Measurements from ENCODE around the gene IRAK1. TPM values are rescaled to one million over a fixed set of nuclear protein-coding genes. Genes with fewer than 3 reads are reported as not detected.
A peak's percentile ranks its signal among the peaks of the same experiment; 100 is the strongest.

IRAK1 gene
- polyA plus RNA-seq, 1 experiment = 42.6 TPM

DNA sequence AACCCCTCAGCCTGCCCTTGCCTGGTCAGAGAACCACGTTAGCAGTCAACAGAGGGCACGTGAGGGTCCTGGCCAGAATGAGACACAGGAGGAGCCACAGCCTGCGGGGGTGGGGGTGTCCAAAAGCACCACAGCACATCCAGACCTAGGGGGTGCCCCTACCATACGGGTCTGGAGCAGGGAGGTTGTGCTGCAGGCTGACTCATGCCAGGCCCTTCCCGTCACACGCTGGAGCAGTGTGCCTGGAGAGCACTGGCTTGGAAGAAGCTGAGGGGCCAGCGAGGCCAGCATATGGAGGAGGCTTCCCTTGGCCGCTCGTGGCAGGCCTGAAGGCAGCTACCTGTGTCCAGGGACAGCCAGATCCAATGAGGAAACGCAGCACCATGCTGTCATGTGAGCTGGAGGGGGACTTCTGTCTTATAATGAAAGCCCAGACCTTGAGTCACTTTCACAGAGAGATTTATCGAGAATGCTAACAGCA, 1.5 kb upstream of the IRAK1 start:
- TF ChIP-seq CTCF (IDR thresholded peaks at IDR 0.05; ENCODE audit: insufficient read depth, low read depth, low read length) = no peak
- Histone ChIP-seq H3K36me3 (ENCODE audit: control insufficient read depth, insufficient read depth, low read length) (peaks cover 4% of the 10 kb centered on the region), H3K27me3 (ENCODE audit: control insufficient read depth, insufficient read depth, low read length) (no peaks in the 10 kb centered on the region), H3K4me3 (ENCODE audit: low read depth, low read length) (no peak overlapping the region)
- DNase-seq (ENCODE audit: low read depth) = no peak
- CTCF ChIA-PET = interaction anchor here (1.5 kb wide), 1 partner anchor 19 kb away, joined by 5 read pairs; no protein-coding TSS in a partner anchor
- POLR2A ChIA-PET = no interaction called here

DNA sequence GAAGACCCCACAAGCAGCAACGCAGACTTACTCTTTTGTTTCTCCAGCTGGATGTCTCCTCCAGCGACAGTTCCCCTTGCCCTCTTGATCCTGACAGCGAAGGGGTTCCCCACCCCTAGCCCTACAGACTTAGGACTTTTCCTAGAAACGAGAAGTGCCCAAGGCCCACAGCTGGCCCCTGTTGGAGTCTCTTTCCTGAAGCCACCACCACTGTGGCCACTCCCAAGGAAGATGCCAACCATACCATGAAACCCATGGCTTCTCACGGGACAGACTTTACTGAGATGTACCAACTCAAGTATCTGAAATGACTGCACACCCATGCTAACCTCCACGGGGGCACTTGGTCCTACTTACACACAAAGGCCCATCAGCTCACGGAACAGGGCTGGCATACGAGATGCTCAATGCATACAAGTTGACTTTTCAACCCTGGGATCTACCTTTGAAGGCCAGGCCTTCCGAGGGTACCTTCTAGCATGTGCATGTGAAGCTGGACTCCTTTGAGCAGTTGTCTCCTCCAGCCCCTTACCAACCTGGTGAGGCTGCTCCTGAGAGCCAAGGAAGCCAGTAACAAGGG, 924 bp upstream of the IRAK1 start:
- Histone ChIP-seq H3K36me3 (ENCODE audit: control insufficient read depth, insufficient read depth, low read length) (peaks cover 6% of the 10 kb centered on the region), H3K4me3 (ENCODE audit: low read depth, low read length) (peak overlapping the region; percentile 42), H3K27me3 (ENCODE audit: control insufficient read depth, insufficient read depth, low read length) (no peaks in the 10 kb centered on the region)
- POLR2A ChIA-PET = interaction anchor here (0.5 kb wide), 1 partner anchor 27 kb away, joined by 3 read pairs; no protein-coding TSS in a partner anchor
- CTCF ChIA-PET = interaction anchor here (1.5 to 1.6 kb wide), 2 partner anchors 20 to 26 kb away, joined by 5 to 6 read pairs; no protein-coding TSS in a partner anchor
- no peak for DNase-seq (ENCODE audit: low read depth)
- no peak for TF ChIP-seq CTCF (IDR thresholded peaks at IDR 0.05; ENCODE audit: insufficient read depth, low read depth, low read length)

GRCh38 chrX:154019061-154019621, 561 bp downstream of the IRAK1 start:
- CTCF ChIA-PET = interaction anchor here (1.6 kb wide), 1 partner anchor 27 kb away, joined by 6 read pairs; no protein-coding TSS in a partner anchor
- Histone ChIP-seq H3K4me3 (ENCODE audit: low read depth, low read length) (peak overlapping the region; percentile 51), H3K36me3 (ENCODE audit: control insufficient read depth, insufficient read depth, low read length) (peaks cover 6% of the 10 kb centered on the region), H3K27me3 (ENCODE audit: control insufficient read depth, insufficient read depth, low read length) (no peaks in the 10 kb centered on the region)
- POLR2A ChIA-PET = no interaction called here
- TF ChIP-seq CTCF (IDR thresholded peaks at IDR 0.05; ENCODE audit: insufficient read depth, low read depth, low read length) = no peak
- DNase-seq (ENCODE audit: low read depth) = no peak

DNA sequence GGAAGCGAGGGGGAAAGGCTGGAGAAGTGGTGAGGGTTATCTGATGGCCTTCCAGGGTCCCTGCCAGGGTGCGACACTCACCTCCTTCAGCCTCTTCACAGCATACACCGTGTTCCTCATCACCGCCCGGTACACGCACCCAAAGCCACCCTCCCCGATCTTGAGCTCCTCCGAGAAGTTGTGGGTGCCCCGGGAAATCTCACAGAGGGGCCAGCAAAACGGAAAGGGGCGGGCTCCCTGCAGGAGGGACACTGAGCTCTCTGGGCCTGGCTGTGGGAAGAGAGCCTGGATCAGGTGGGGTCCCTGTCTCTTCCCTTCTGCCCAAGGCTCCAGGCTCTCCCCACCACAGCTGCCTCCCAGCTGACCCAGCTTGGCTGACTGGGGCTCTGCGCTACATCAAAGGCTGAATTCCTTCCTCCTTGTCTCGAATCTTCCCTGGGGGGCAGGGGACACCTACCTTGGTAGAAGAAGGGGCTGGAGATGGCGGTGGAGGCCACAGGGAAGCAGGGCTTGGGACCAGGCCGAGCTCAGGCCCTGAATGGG, 1.1 kb downstream of the IRAK1 start:
- Histone ChIP-seq H3K27me3 (ENCODE audit: control insufficient read depth, insufficient read depth, low read length) (no peaks in the 10 kb centered on the region), H3K36me3 (ENCODE audit: control insufficient read depth, insufficient read depth, low read length) (peaks cover 6% of the 10 kb centered on the region), H3K4me3 (ENCODE audit: low read depth, low read length) (peak overlapping the region; percentile 51)
- DNase-seq (ENCODE audit: low read depth) = no peak
- POLR2A ChIA-PET = no interaction called here
- CTCF ChIA-PET = no interaction called here
- no peak for TF ChIP-seq CTCF (IDR thresholded peaks at IDR 0.05; ENCODE audit: insufficient read depth, low read depth, low read length)

GRCh38 chrX:154017766-154018517, 1.8 kb downstream of the IRAK1 start:
- DNase-seq (ENCODE audit: low read depth) = no peak
- no peak overlapping the region; the same call in 1 of the 2 replicates for H3K4me3 ChIP-seq (ENCODE audit: low read depth, low read length)
- peaks cover 6% of the 10 kb centered on the region for H3K36me3 ChIP-seq (ENCODE audit: control insufficient read depth, insufficient read depth, low read length)
- CTCF ChIA-PET = no interaction called here
- no peak for TF ChIP-seq CTCF (IDR thresholded peaks at IDR 0.05; ENCODE audit: insufficient read depth, low read depth, low read length)
- no peaks in the 10 kb centered on the region for H3K27me3 ChIP-seq (ENCODE audit: control insufficient read depth, insufficient read depth, low read length)
- POLR2A ChIA-PET = no interaction called here

Measured in BJ (cell line).